Neutrophil (primary cell): ENCODE measurements around the gene CRABP1.

ENCODE experiments used
- H3K27ac ChIP-seq: fragments of 200-600 bp; sonication (generic); 2 replicates; pipeline ENCODE4 v1.5.1; 2016; ENCODE audit warnings: mild to moderate bottlenecking, moderate library complexity
- H3K27me3 ChIP-seq: fragments of 200-600 bp; sonication (generic); 2 replicates; pipeline ENCODE4 v1.6.0; 2016; ENCODE audit warnings: mild to moderate bottlenecking
- H3K36me3 ChIP-seq: fragments of 200-600 bp; sonication (generic); 2 replicates; pipeline ENCODE4 v1.5.1; 2017
- H3K4me1 ChIP-seq, 2 experiments: fragments of 200-600 bp in 1 of 2; sonication (generic) in 1 of 2; 1 replicate in 1 of 2; 2 replicates in 1 of 2; pipeline versions ENCODE4 v1.5.1 to v1.6.1; 2013 to 2016; ENCODE audit warnings: low read depth in 1 of 2, low read length in 1 of 2, mild to moderate bottlenecking in 1 of 2, moderate library complexity in 1 of 2; ENCODE audit not compliant: control insufficient read depth in 1 of 2, insufficient read depth in 1 of 2
- H3K4me3 ChIP-seq, 2 experiments: fragments of 200-600 bp in 1 of 2; sonication (generic) in 1 of 2; 1 replicate in 1 of 2; 2 replicates in 1 of 2; pipeline ENCODE4 v1.5.1; 2013 to 2016; ENCODE audit warnings: low read depth in 1 of 2, low read length in 1 of 2, mild to moderate bottlenecking in 1 of 2, moderate library complexity in 1 of 2
- H3K9me3 ChIP-seq: fragments of 200-600 bp; sonication (generic); 2 replicates; pipeline ENCODE4 v1.5.1; 2016
- CTCF ChIP-seq: fragments of 200-600 bp; sonication (generic); IDR thresholded peaks from 2 replicates; pipeline ENCODE4 v1.5.1; 2016; ENCODE audit warnings: antibody characterized with exemption

The CRABP1 gene

GRCh38 chr15:78358102-78358870, 18.1 kb downstream of the CRABP1 start:
- H3K4me1 ChIP-seq, result peaks cover 0 to 6% of the 10 kb centered on the region in 2 experiments
- no peaks in the 10 kb centered on the region for H3K9me3 ChIP-seq
- H3K4me3 ChIP-seq, result no peak overlapping the region
- no peaks in the 10 kb centered on the region for H3K27me3 ChIP-seq
- TF ChIP-seq CTCF, result no peak
- no peak overlapping the region for H3K27ac ChIP-seq
- no peaks in the 10 kb centered on the region for H3K36me3 ChIP-seq

GRCh38 chr15:78359041-78359808, 19.1 kb downstream of the CRABP1 start:
- H3K27ac ChIP-seq, result no peak overlapping the region
- H3K4me1 ChIP-seq, result peaks cover 0 to 6% of the 10 kb centered on the region in 2 experiments
- no peaks in the 10 kb centered on the region for H3K9me3 ChIP-seq
- no peak for TF ChIP-seq CTCF
- no peaks in the 10 kb centered on the region for H3K36me3 ChIP-seq
- H3K27me3 ChIP-seq, result no peaks in the 10 kb centered on the region
- H3K4me3 ChIP-seq, result no peak overlapping the region

GRCh38 chr15:78360367-78360801, 20.2 kb downstream of the CRABP1 start:
- no peaks in the 10 kb centered on the region for H3K27me3 ChIP-seq
- H3K9me3 ChIP-seq, result no peaks in the 10 kb centered on the region
- H3K27ac ChIP-seq, result no peak overlapping the region
- TF ChIP-seq CTCF, result no peak
- H3K36me3 ChIP-seq, result no peaks in the 10 kb centered on the region
- peaks cover 0 to 6% of the 10 kb centered on the region in 2 experiments for H3K4me1 ChIP-seq
- H3K4me3 ChIP-seq, result no peak overlapping the region

- Histone ChIP-seq H3K27ac (no peak overlapping the region), H3K9me3 (no peaks in the 10 kb centered on the region), H3K27me3 (peaks cover 3% of the 10 kb centered on the region), H3K4me1 (peaks cover 0 to 6% of the 10 kb centered on the region in 2 experiments), H3K36me3 (no peaks in the 10 kb centered on the region), H3K4me3 (no peak overlapping the region)
- no peak for TF ChIP-seq CTCF
Observed at GRCh38 chr15:78360958-78361718, 21.0 kb downstream of the CRABP1 start.

GRCh38 chr15:78361771-78362506, 21.8 kb downstream of the CRABP1 start:
- peaks cover 3% of the 10 kb centered on the region for H3K27me3 ChIP-seq
- no peak for TF ChIP-seq CTCF

More at GRCh38 chr15:78361771-78362506, 21.8 kb downstream of the CRABP1 start:
- H3K4me1 ChIP-seq, result peaks cover 0 to 6% of the 10 kb centered on the region in 2 experiments
- H3K27ac ChIP-seq, result no peak overlapping the region
- H3K4me3 ChIP-seq, result no peak overlapping the region
- no peaks in the 10 kb centered on the region for H3K36me3 ChIP-seq
- no peaks in the 10 kb centered on the region for H3K9me3 ChIP-seq
